Measurements from ENCODE around the gene MYPOP. TPM values are rescaled to one million over a fixed set of nuclear protein-coding genes. Genes with fewer than 3 reads are reported as not detected.

MYPOP gene
- total and polyA plus RNA-seq, 9 of the 15 experiments (the other 6 are each of a cell fraction or from before 2014, with no cell fraction given), result 0.32 to 7.6 (median 1.6) TPM

DNA sequence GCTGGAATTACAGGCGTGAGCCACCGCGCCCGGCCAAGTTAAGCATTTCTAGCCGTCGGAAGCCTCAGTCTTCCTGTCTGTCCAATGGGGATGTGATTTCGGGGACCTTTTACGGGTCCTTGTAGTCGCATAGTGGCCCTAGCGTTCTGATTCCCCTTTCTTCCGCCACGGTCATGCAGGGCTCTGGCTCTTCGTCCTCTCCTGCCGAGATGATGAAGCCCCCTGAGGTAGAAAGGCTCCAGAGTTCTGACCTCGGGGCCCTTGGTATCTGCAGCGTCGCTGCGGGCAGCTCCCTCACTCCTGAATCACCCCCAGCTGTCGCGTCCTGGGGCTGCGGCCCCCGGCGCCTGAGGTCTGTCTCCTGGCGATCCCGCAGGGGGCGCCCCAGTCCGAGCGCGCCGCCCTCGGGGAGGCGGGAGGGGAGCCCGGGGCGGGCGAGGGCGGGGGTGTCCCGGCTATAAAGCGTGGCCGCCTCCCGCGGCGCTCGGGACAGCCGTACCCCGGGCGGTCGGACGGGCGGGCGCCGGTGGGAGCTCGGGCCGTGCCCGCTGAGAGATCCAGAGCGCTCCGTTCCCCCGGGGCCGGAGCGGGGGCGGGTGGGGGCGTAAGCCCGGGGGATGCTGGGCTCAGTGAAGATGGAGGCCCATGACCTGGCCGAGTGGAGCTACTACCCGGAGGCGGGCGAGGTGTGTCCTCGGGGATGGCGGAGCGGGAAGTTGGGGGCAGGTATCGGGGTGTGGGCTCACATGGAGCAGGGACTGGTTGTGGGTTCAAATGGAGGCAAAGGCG is 38.4 kb downstream of the MYPOP start, which contains the start of gene FOXA3 (continued):
- TF ChIP-seq ZNF764 (CRISPR knock-in tag; IDR thresholded peaks at IDR 0.05; ENCODE audit: low read depth) (no peak), CXXC5 (CRISPR knock-in tag; IDR thresholded peaks at IDR 0.05) (peak; percentile 66), HNRNPLL (IDR thresholded peaks at IDR 0.05; ENCODE audit: low read depth, low read length, poor library complexity, severe bottlenecking) (no peak), SRSF3 (IDR thresholded peaks at IDR 0.05; ENCODE audit: insufficient read depth, low read length) (no peak), RBBP5 (IDR thresholded peaks at IDR 0.05; ENCODE audit: borderline replicate concordance, insufficient read depth, low read length, poor library complexity, severe bottlenecking) (no peak), RB1 (IDR thresholded peaks at IDR 0.05; ENCODE audit: low read depth) (peak; percentile 88), CCNT2 (IDR thresholded peaks at IDR 0.05; ENCODE audit: borderline replicate concordance, extremely low read depth, insufficient read length, low read depth, low read length) (peak; percentile 83), ZNF707 (CRISPR knock-in tag; conservative IDR thresholded peaks at IDR 0.05) (no peak), ATF1 (CRISPR knock-in tag; IDR thresholded peaks at IDR 0.05) (no peak), ATF1 (tag; IDR thresholded peaks at IDR 0.05) (peak; percentile 31), RCOR1 (IDR thresholded peaks at IDR 0.05; ENCODE audit: borderline replicate concordance in 1 of 2, low read depth in 2 of 2, low read length in 2 of 2) (peak; percentile 36 to 84; a peak in 3 of 4 replicates), CC2D1A (IDR thresholded peaks at IDR 0.05) (peak; percentile 76; the same call in 1 of the 2 replicates), CREM (IDR thresholded peaks at IDR 0.05; ENCODE audit: low read depth) (peak; percentile 24), TCF3 (CRISPR knock-in tag; IDR thresholded peaks at IDR 0.05) (peak; percentile 4; the same call in 1 of the 2 replicates), HDAC1 (IDR thresholded peaks at IDR 0.05) (peak in 1 of 2 experiments; percentile 76; a peak in 2 of 4 replicates), SNRNP70 (optimal IDR thresholded peaks at IDR 0.05; ENCODE audit: low read depth, low read length) (no peak), ZNF445 (CRISPR knock-in tag; IDR thresholded peaks at IDR 0.05; ENCODE audit: low read depth) (no peak)
- TF ChIP-seq, protein P1, sequence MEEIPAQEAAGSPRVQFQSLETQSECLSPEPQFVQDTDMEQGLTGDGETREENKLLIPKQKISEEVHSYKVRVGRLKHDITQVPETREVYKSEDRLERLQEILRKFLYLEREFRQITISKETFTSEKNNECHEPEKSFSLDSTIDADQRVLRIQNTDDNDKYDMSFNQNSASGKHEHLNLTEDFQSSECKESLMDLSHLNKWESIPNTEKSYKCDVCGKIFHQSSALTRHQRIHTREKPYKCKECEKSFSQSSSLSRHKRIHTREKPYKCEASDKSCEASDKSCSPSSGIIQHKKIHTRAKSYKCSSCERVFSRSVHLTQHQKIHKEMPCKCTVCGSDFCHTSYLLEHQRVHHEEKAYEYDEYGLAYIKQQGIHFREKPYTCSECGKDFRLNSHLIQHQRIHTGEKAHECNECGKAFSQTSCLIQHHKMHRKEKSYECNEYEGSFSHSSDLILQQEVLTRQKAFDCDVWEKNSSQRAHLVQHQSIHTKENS (CRISPR knock-in tag; IDR thresholded peaks at IDR 0.05), result no peak
- TF ChIP-seq, protein P2, sequence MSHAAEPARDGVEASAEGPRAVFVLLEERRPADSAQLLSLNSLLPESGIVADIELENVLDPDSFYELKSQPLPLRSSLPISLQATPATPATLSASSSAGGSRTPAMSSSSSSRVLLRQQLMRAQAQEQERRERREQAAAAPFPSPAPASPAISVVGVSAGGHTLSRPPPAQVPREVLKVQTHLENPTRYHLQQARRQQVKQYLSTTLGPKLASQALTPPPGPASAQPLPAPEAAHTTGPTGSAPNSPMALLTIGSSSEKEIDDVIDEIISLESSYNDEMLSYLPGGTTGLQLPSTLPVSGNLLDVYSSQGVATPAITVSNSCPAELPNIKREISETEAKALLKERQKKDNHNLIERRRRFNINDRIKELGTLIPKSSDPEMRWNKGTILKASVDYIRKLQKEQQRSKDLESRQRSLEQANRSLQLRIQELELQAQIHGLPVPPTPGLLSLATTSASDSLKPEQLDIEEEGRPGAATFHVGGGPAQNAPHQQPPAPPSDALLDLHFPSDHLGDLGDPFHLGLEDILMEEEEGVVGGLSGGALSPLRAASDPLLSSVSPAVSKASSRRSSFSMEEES (CRISPR knock-in tag; IDR thresholded peaks at IDR 0.05), result no peak
- TF ChIP-seq, protein P3, sequence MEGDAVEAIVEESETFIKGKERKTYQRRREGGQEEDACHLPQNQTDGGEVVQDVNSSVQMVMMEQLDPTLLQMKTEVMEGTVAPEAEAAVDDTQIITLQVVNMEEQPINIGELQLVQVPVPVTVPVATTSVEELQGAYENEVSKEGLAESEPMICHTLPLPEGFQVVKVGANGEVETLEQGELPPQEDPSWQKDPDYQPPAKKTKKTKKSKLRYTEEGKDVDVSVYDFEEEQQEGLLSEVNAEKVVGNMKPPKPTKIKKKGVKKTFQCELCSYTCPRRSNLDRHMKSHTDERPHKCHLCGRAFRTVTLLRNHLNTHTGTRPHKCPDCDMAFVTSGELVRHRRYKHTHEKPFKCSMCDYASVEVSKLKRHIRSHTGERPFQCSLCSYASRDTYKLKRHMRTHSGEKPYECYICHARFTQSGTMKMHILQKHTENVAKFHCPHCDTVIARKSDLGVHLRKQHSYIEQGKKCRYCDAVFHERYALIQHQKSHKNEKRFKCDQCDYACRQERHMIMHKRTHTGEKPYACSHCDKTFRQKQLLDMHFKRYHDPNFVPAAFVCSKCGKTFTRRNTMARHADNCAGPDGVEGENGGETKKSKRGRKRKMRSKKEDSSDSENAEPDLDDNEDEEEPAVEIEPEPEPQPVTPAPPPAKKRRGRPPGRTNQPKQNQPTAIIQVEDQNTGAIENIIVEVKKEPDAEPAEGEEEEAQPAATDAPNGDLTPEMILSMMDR (IDR thresholded peaks at IDR 0.05 in 2 of 3, conservative IDR thresholded peaks at IDR 0.05 in 1 of 3; ENCODE audit: insufficient read depth in 2 of 3, low read depth in 1 of 3, low read length in 3 of 3), result peak; percentile 74 to 98 (median 90)
- TF ChIP-seq, protein P4, sequence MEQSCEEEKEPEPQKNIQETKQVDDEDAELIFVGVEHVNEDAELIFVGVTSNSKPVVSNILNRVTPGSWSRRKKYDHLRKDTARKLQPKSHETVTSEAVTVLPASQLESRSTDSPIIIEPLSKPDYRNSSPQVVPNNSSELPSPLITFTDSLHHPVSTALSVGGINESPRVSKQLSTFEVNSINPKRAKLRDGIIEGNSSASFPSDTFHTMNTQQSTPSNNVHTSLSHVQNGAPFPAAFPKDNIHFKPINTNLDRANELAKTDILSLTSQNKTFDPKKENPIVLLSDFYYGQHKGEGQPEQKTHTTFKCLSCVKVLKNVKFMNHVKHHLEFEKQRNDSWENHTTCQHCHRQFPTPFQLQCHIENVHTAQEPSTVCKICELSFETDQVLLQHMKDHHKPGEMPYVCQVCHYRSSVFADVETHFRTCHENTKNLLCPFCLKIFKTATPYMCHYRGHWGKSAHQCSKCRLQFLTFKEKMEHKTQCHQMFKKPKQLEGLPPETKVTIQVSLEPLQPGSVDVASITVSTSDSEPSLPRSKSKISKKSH (CRISPR knock-in tag; IDR thresholded peaks at IDR 0.05), result no peak
